ENCODE results near the gene SYT9.

- TF ChIP-seq CTCF (IDR thresholded peaks at IDR 0.05) = no peak
- no peak for TF ChIP-seq POLR2A (IDR thresholded peaks at IDR 0.05)
Measured at GRCh38 chr11:7208391-7208790, 43.3 kb upstream of the SYT9 start.

Measured in vagina (tissue), 2 donors.